NB4 (cell line): ENCODE measurements around the gene EXD3.

ENCODE experiments used
- POLR2A ChIP-seq: IDR thresholded peaks from 2 replicates; pipeline ENCODE4 v1.6.1; 2011; ENCODE audit warnings: mild to moderate bottlenecking; ENCODE audit not compliant: insufficient read length; ENCODE audit errors: extremely low read depth
- TF ChIP-seq, protein P1 (sequence below): IDR thresholded peaks from one replicate; pipeline ENCODE4 v1.5.1; 2012; ENCODE audit warnings: low read depth, low read length

DNA sequence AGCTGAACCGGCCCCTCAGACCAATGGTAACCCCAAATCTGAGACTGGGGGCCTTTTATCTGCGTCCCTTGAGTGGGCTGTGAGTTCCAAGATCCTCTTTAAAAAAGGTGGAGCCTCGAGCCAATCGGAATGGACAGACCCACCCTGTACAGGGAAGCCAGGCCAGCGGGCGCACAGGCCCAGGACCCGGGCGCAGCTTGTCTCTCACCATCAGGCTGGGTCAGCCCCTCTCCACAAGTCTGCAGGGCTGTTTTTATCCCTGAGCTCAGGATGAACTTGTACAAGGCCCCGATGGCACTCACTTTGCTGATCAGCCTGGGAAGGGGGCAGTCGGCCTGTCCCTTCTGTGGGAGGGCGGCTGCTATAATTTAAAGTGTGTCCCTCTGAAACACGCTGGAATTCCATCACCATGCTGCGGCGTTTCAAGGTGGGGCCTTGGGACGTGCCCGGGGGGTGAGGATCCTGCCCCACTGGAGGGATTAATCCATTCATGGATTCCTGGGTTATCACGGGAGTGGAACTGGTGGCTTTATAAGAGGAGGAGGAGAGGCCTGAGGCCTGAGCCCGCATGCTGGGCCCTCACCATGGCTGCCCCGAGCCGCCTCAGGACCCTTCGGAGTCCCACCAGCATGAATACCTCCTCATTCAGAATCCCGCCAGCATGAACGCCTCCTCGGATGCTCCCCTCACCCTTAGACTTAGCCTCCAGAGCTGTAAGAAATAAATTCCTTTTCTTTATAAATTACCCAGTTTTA is 14.1 kb downstream of the EXD3 start:
- TF ChIP-seq, protein P1, sequence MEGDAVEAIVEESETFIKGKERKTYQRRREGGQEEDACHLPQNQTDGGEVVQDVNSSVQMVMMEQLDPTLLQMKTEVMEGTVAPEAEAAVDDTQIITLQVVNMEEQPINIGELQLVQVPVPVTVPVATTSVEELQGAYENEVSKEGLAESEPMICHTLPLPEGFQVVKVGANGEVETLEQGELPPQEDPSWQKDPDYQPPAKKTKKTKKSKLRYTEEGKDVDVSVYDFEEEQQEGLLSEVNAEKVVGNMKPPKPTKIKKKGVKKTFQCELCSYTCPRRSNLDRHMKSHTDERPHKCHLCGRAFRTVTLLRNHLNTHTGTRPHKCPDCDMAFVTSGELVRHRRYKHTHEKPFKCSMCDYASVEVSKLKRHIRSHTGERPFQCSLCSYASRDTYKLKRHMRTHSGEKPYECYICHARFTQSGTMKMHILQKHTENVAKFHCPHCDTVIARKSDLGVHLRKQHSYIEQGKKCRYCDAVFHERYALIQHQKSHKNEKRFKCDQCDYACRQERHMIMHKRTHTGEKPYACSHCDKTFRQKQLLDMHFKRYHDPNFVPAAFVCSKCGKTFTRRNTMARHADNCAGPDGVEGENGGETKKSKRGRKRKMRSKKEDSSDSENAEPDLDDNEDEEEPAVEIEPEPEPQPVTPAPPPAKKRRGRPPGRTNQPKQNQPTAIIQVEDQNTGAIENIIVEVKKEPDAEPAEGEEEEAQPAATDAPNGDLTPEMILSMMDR: no peak
- TF ChIP-seq POLR2A: no peak
